ENCODE data around the gene DUSP7. TPM values are rescaled to one million over a fixed set of nuclear protein-coding genes. Genes with fewer than 3 reads are reported as not detected.
A peak's percentile ranks its signal among the peaks of the same experiment; 100 is the strongest.

Gene DUSP7
- polyA plus RNA-seq, 4 donors: 1.6 to 9.4 (median 4.4) TPM

DNA sequence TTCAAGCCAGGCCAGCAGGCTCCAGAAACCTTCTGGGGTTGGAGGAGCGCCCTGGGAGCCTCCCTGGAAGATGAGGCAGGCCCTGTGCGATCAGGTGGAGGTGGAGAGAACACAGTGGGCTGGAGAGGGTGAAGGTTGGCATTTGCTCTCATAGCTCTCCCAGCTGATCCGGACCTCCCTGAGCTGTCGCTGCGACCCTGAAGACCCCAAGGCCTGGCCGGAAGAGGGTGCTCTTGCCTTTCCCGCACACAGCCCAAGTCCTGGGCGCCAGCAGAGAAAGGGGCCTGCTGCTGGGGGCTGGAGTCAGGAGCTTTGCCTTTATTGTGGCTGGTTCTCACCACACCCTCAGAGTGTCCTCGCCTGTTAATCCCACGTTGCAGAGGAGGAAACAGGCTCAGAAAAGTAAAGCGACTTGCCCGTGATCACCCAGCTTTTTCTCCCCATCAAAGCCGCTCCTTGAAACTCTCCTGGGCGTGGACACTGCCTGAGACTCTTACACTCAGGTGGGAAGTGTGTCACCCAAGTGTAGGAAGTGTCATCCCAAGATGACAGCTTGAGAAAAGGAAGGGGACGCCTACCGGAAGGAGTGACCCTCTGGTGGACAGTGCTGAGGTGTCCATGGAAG is 52.1 kb downstream of the DUSP7 start:
- DNase-seq: peak in 1 of 2 donors; percentile 61
- H3K4me1 ChIP-seq (ENCODE audit: control insufficient read depth in 3 of 3, insufficient read depth in 2 of 3, low read depth in 1 of 3, low read length in 2 of 3): peaks cover 0 to 20% (median 0%) of the 10 kb centered on the region in 3 donors
- WGBS, 3 donors: 60 to 69% (median 67%) methylated on average over 15 to 16 of the region's 16 CpGs
- H3K9me3 ChIP-seq (ENCODE audit: control insufficient read depth in 2 of 2, insufficient read depth in 1 of 2, low read depth in 1 of 2, low read length in 1 of 2): no peaks in the 10 kb centered on the region
- peaks cover 0 to 4% (median 0%) of the 10 kb centered on the region in 3 donors for H3K27me3 ChIP-seq (ENCODE audit: control insufficient read depth in 3 of 3, insufficient read depth in 3 of 3, low read length in 3 of 3)
- H3K4me3 ChIP-seq (ENCODE audit: low read depth in 1 of 3, low read length in 3 of 3): no peak overlapping the region
- no peaks in the 10 kb centered on the region for H3K36me3 ChIP-seq (ENCODE audit: control insufficient read depth in 3 of 3, insufficient read depth in 2 of 3, low read depth in 1 of 3, low read length in 3 of 3)
- H3K27ac ChIP-seq (ENCODE audit: low read depth in 1 of 3, low read length in 2 of 3): no peak overlapping the region
- FAIRE-seq: no peak

DNA sequence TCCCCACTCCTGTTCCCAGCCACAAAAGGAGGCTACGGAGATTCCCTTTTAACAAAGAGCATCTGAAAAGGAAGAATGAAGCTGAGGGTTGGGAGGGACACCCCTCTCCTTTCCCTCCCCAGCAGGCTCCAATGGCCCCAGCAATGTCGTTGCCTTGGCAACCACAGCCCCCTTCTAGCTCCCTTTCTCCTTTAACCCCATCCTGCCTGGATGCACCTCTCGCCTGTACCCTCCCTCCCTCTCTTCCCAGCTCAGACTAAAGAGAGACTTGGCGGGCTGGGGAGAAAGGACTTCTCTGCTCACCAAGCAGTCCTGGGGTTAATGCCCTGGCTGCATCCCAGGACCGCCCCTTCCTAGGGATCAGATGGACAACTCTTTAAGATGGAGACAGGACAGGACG is 53.6 kb downstream of the DUSP7 start:
- DNase-seq: no peak
- no peaks in the 10 kb centered on the region for H3K36me3 ChIP-seq (ENCODE audit: control insufficient read depth in 3 of 3, insufficient read depth in 2 of 3, low read depth in 1 of 3, low read length in 3 of 3)
- no peaks in the 10 kb centered on the region for H3K9me3 ChIP-seq (ENCODE audit: control insufficient read depth in 2 of 2, insufficient read depth in 1 of 2, low read depth in 1 of 2, low read length in 1 of 2)
- no peak overlapping the region for H3K4me3 ChIP-seq (ENCODE audit: low read depth in 1 of 3, low read length in 3 of 3)
- H3K27me3 ChIP-seq (ENCODE audit: control insufficient read depth in 3 of 3, insufficient read depth in 3 of 3, low read length in 3 of 3): peaks cover 0 to 4% (median 0%) of the 10 kb centered on the region in 3 donors
- peaks cover 0 to 20% (median 0%) of the 10 kb centered on the region in 3 donors for H3K4me1 ChIP-seq (ENCODE audit: control insufficient read depth in 3 of 3, insufficient read depth in 2 of 3, low read depth in 1 of 3, low read length in 2 of 3)
- no peak overlapping the region for H3K27ac ChIP-seq (ENCODE audit: low read depth in 1 of 3, low read length in 2 of 3)
- FAIRE-seq: no peak
- WGBS, 3 donors: 66 to 78% (median 67%) methylated on average over 5 to 6 of the region's 6 CpGs

GRCh38 chr3:52001443-52001974 is 54.9 kb downstream of the DUSP7 start:
- peaks cover 0 to 4% (median 0%) of the 10 kb centered on the region in 3 donors for H3K27me3 ChIP-seq (ENCODE audit: control insufficient read depth in 3 of 3, insufficient read depth in 3 of 3, low read length in 3 of 3)
- H3K9me3 ChIP-seq (ENCODE audit: control insufficient read depth in 2 of 2, insufficient read depth in 1 of 2, low read depth in 1 of 2, low read length in 1 of 2): no peaks in the 10 kb centered on the region
- 0 to 2% (median 1%) methylated on average over 18 of the region's 18 CpGs for WGBS, 3 donors
- peaks cover 0 to 20% (median 0%) of the 10 kb centered on the region in 3 donors for H3K4me1 ChIP-seq (ENCODE audit: control insufficient read depth in 3 of 3, insufficient read depth in 2 of 3, low read depth in 1 of 3, low read length in 2 of 3)
- DNase-seq (peak; percentile 59 to 86), FAIRE-seq (no peak)
- H3K36me3 ChIP-seq (ENCODE audit: control insufficient read depth in 3 of 3, insufficient read depth in 2 of 3, low read depth in 1 of 3, low read length in 3 of 3): no peaks in the 10 kb centered on the region
- no peak overlapping the region for H3K27ac ChIP-seq (ENCODE audit: low read depth in 1 of 3, low read length in 2 of 3)
- H3K4me3 ChIP-seq (ENCODE audit: low read depth in 1 of 3, low read length in 3 of 3): no peak overlapping the region

DNA sequence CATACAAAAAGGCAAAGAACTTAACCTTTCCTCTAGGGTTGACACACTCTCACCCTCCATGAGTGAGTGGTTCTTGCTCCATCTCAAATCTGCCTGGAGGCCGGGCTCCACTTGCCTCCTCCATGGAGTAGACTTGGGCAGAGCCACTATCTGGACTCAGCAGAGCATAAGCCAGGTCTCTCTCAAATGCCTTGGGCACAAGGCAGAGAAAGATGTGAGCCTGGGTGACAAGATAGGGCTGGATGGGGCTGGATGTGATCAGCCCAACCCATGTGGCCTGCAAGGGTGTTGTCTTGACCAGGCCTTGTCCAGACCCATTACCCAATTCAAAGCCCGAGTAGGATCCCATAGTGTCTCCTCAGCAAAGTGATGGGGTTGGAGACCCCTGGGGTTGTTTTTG is 56.5 kb downstream of the DUSP7 start:
- Histone ChIP-seq H3K9me3 (ENCODE audit: control insufficient read depth in 2 of 2, insufficient read depth in 1 of 2, low read depth in 1 of 2, low read length in 1 of 2) (no peaks in the 10 kb centered on the region), H3K27ac (ENCODE audit: low read depth in 1 of 3, low read length in 2 of 3) (no peak overlapping the region), H3K4me3 (ENCODE audit: low read depth in 1 of 3, low read length in 3 of 3) (no peak overlapping the region), H3K36me3 (ENCODE audit: control insufficient read depth in 3 of 3, insufficient read depth in 2 of 3, low read depth in 1 of 3, low read length in 3 of 3) (peaks cover 0 to 5% (median 0%) of the 10 kb centered on the region in 3 donors), H3K27me3 (ENCODE audit: control insufficient read depth in 3 of 3, insufficient read depth in 3 of 3, low read length in 3 of 3) (peaks cover 0 to 4% (median 0%) of the 10 kb centered on the region in 3 donors), H3K4me1 (ENCODE audit: control insufficient read depth in 3 of 3, insufficient read depth in 2 of 3, low read depth in 1 of 3, low read length in 2 of 3) (peaks cover 0 to 10% (median 0%) of the 10 kb centered on the region in 3 donors)
- no peak for FAIRE-seq
- DNase-seq: no peak
- 77 to 89% (median 81%) methylated on average over 2 of the region's 2 CpGs for WGBS, 3 donors

Other genes with a start within 250 kb of the DUSP7 start
- gene IQCF2, start 195.0 kb downstream of the DUSP7 start, polyA plus RNA-seq: not detected
- gene IQCF5, start 181.0 kb downstream of the DUSP7 start, polyA plus RNA-seq: not detected
- not detected for gene IQCF1, start 153.2 kb downstream of the DUSP7 start, polyA plus RNA-seq
- gene RRP9, start 114.7 kb downstream of the DUSP7 start, polyA plus RNA-seq: 10 to 100 TPM in 3 of 4 donors, 1 to 10 TPM in 1; 8.9 to 26.0 (median 15.6) TPM
- 10 to 100 TPM; 11.7 to 59.5 (median 35.8) TPM for gene PARP3, start 114.2 kb downstream of the DUSP7 start, polyA plus RNA-seq
- gene GPR62, start 101.2 kb downstream of the DUSP7 start, polyA plus RNA-seq: under 1 TPM in 2 of 4 donors, not detected in 2; 0.09 to 0.10 TPM
- gene PCBP4, start 89.1 kb downstream of the DUSP7 start, polyA plus RNA-seq: 10 to 100 TPM; 24.0 to 60.8 (median 39.2) TPM
- 100 to 1,000 TPM in 3 of 4 donors, 10 to 100 TPM in 1; 71.3 to 164 (median 125) TPM for gene ABHD14B, start 82.5 kb downstream of the DUSP7 start, polyA plus RNA-seq
- gene ABHD14A, start 81.5 kb downstream of the DUSP7 start, polyA plus RNA-seq: 10 to 100 TPM in 2 of 4 donors, 1 to 10 TPM in 2; 4.6 to 17.6 (median 10.4) TPM
- 1,000 to 10,000 TPM in 1 of 4 donors, 100 to 1,000 TPM in 3; 164 to 1,228 (median 588) TPM for gene ACY1, start 73.0 kb downstream of the DUSP7 start, polyA plus RNA-seq
- 1,000 to 10,000 TPM; 2,279 to 2,521 (median 2,399) TPM for gene RPL29, start 60.7 kb downstream of the DUSP7 start, polyA plus RNA-seq
- 10 to 100 TPM in 1 of 4 donors, 1 to 10 TPM in 3; 2.7 to 19.4 (median 4.8) TPM for gene POC1A, start 97.9 kb upstream of the DUSP7 start, polyA plus RNA-seq
- 10 to 100 TPM; 40.9 to 99.7 (median 65.3) TPM for gene ALAS1, start 141.6 kb upstream of the DUSP7 start, polyA plus RNA-seq
- under 1 TPM in 2 of 4 donors, not detected in 2; 0.12 to 0.30 TPM for gene TLR9, start 169.1 kb upstream of the DUSP7 start, polyA plus RNA-seq
- 10 to 100 TPM; 23.1 to 54.1 (median 50.7) TPM for gene TWF2, start 182.6 kb upstream of the DUSP7 start, polyA plus RNA-seq
- gene PPM1M, start 189.2 kb upstream of the DUSP7 start, polyA plus RNA-seq: 1 to 10 TPM; 1.8 to 9.3 (median 8.3) TPM
- 10 to 100 TPM; 25.9 to 64.3 (median 36.1) TPM for gene WDR82, start 222.1 kb upstream of the DUSP7 start, polyA plus RNA-seq
- gene GLYCTK, start 231.3 kb upstream of the DUSP7 start, polyA plus RNA-seq: 100 to 1,000 TPM in 3 of 4 donors, 10 to 100 TPM in 1; 97.5 to 184 (median 163) TPM